Measurements from ENCODE around the gene RASGRF1.

RASGRF1 gene

DNA sequence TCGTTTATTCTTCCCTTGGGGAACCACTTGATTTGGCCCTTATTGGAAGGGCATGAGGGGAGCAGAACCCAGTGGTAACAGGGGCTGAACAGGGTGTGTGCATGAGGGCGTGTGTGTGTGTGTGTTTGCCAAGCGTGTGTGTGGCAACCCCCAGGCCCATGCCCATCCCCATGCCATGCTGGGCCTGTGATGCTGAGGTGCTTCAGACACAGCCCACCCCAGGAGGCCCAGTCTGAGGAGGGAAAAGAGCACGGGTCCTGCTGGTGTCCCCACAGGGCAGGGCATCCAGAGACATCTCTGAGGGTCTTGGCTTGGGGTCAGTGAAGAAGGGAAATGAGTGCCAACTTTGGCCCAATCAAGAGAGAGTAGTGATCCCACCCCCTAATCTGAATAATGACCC is 71.6 kb downstream of the RASGRF1 start:
- no peak for DNase-seq (ENCODE audit: extremely low spot score)
- POLR2A ChIA-PET: no interaction called here
- CTCF ChIA-PET: interaction anchor here (1.4 kb wide), 1 partner anchor 8 kb away, joined by 4 read pairs; no protein-coding TSS in a partner anchor
- no peak for TF ChIP-seq SP1 (IDR thresholded peaks at IDR 0.05)
- TF ChIP-seq FOXM1 (IDR thresholded peaks at IDR 0.05; ENCODE audit: borderline replicate concordance): no peak
- no peak for TF ChIP-seq ZNF384 (IDR thresholded peaks at IDR 0.05)
- TF ChIP-seq FOXK2 (IDR thresholded peaks at IDR 0.05): no peak
- TF ChIP-seq L3MBTL2 (conservative IDR thresholded peaks at IDR 0.05): no peak
- no peak for TF ChIP-seq NFRKB (IDR thresholded peaks at IDR 0.05)
- TF ChIP-seq SUZ12 (IDR thresholded peaks at IDR 0.05): no peak
- no peak for TF ChIP-seq CTBP1 (IDR thresholded peaks at IDR 0.05; ENCODE audit: borderline replicate concordance)
- TF ChIP-seq FOXA1 (IDR thresholded peaks at IDR 0.05): no peak
- TF ChIP-seq LEF1 (IDR thresholded peaks at IDR 0.05; ENCODE audit: borderline replicate concordance): no peak
- TF ChIP-seq, protein P1, sequence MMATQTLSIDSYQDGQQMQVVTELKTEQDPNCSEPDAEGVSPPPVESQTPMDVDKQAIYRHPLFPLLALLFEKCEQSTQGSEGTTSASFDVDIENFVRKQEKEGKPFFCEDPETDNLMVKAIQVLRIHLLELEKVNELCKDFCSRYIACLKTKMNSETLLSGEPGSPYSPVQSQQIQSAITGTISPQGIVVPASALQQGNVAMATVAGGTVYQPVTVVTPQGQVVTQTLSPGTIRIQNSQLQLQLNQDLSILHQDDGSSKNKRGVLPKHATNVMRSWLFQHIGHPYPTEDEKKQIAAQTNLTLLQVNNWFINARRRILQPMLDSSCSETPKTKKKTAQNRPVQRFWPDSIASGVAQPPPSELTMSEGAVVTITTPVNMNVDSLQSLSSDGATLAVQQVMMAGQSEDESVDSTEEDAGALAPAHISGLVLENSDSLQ (IDR thresholded peaks at IDR 0.05): no peak
- no peak for TF ChIP-seq ELF4 (IDR thresholded peaks at IDR 0.05)
- no peak for TF ChIP-seq ARNT (IDR thresholded peaks at IDR 0.05)
- no peak for TF ChIP-seq TARDBP (IDR thresholded peaks at IDR 0.05)
- TF ChIP-seq HDGF (IDR thresholded peaks at IDR 0.05; ENCODE audit: borderline replicate concordance): no peak

GRCh38 chr15:79017953-79018352 is 72.6 kb downstream of the RASGRF1 start:
- TF ChIP-seq SUZ12 (IDR thresholded peaks at IDR 0.05): no peak
- no peak for TF ChIP-seq ARNT (IDR thresholded peaks at IDR 0.05)
- no peak for TF ChIP-seq FOXA1 (IDR thresholded peaks at IDR 0.05)
- TF ChIP-seq CTBP1 (IDR thresholded peaks at IDR 0.05; ENCODE audit: borderline replicate concordance): no peak
- TF ChIP-seq BHLHE40 (IDR thresholded peaks at IDR 0.05; ENCODE audit: borderline replicate concordance): no peak
- no peak for DNase-seq (ENCODE audit: extremely low spot score)
- CTCF ChIA-PET: interaction anchor here (1.4 kb wide), 1 partner anchor 9 kb away, joined by 4 read pairs; no protein-coding TSS in a partner anchor
- POLR2A ChIA-PET: no interaction called here

GRCh38 chr15:79016527-79017170 is 73.9 kb downstream of the RASGRF1 start:
- ChIA-PET POLR2A (no interaction called here), CTCF (interaction anchor here (1.4 kb wide), 1 partner anchor 11 kb away, joined by 5 read pairs; no protein-coding TSS in a partner anchor)
- DNase-seq (ENCODE audit: extremely low spot score): no peak
- TF ChIP-seq SUZ12 (IDR thresholded peaks at IDR 0.05) (no peak), ARNT (IDR thresholded peaks at IDR 0.05) (no peak), LEF1 (IDR thresholded peaks at IDR 0.05; ENCODE audit: borderline replicate concordance) (no peak)

GRCh38 chr15:79015416-79015815 is 75.2 kb downstream of the RASGRF1 start:
- CTCF ChIA-PET: no interaction called here
- no peak for DNase-seq (ENCODE audit: extremely low spot score)
- TF ChIP-seq SUZ12 (IDR thresholded peaks at IDR 0.05): no peak
- TF ChIP-seq HDGF (IDR thresholded peaks at IDR 0.05; ENCODE audit: borderline replicate concordance): no peak
- no peak for TF ChIP-seq FOXK2 (IDR thresholded peaks at IDR 0.05)
- no peak for TF ChIP-seq ELF4 (IDR thresholded peaks at IDR 0.05)
- no peak for TF ChIP-seq TARDBP (IDR thresholded peaks at IDR 0.05)
- no peak for TF ChIP-seq ARNT (IDR thresholded peaks at IDR 0.05)
- no peak for TF ChIP-seq NFRKB (IDR thresholded peaks at IDR 0.05)
- TF ChIP-seq LEF1 (IDR thresholded peaks at IDR 0.05; ENCODE audit: borderline replicate concordance): no peak
- no peak for TF ChIP-seq L3MBTL2 (conservative IDR thresholded peaks at IDR 0.05)
- TF ChIP-seq FOXM1 (IDR thresholded peaks at IDR 0.05; ENCODE audit: borderline replicate concordance): no peak
- TF ChIP-seq SP1 (IDR thresholded peaks at IDR 0.05): no peak
- POLR2A ChIA-PET: no interaction called here

DNA sequence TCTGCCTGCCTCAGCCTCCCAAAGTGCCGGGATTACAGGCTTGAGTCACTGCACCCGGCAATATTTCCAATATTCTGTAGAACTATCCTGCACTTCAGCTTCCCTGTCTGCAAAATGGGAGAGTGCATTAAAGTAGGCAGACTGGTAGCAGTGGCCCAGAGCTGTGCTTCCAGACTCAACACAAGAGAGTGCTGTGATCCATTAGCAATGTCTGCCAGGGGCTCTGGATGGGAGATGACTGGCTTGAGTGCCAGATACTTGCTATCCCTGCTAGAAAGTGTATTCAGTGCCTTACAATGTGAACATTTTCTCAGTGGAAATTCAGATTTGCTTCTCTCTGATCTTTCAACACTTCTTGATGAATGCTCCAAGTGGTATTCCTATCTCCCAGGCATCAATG is 80.3 kb downstream of the RASGRF1 start:
- ChIA-PET CTCF (no interaction called here), POLR2A (no interaction called here)
- TF ChIP-seq SUZ12 (IDR thresholded peaks at IDR 0.05) (no peak), L3MBTL2 (conservative IDR thresholded peaks at IDR 0.05) (no peak), TARDBP (IDR thresholded peaks at IDR 0.05) (no peak), ZNF384 (IDR thresholded peaks at IDR 0.05) (no peak), HDGF (IDR thresholded peaks at IDR 0.05; ENCODE audit: borderline replicate concordance) (no peak), FOXM1 (IDR thresholded peaks at IDR 0.05; ENCODE audit: borderline replicate concordance) (no peak), FOXA1 (IDR thresholded peaks at IDR 0.05) (no peak)
- TF ChIP-seq, protein P1 (IDR thresholded peaks at IDR 0.05): no peak
- no peak for DNase-seq (ENCODE audit: extremely low spot score)

DNA sequence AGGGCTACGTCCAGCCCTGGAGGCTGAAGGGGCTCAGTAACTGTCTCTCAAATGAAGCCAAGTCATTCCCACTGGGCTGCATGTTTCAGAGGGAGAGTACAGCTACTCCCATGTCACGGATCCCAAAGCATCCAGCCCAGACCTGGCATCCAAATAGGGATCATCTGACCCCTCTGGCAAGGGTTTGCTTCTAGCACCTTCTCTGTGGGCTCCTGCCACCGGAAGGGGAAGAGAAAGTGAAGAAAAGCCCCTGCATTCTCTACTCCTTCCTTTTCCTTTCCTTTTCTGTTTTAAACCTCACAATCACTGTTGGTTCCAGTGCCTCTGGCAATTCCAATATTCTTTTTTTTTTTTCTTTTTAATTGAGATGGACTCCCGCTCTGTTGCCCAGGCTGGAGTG is 81.2 kb downstream of the RASGRF1 start:
- DNase-seq (ENCODE audit: extremely low spot score): no peak
- TF ChIP-seq ZNF384 (IDR thresholded peaks at IDR 0.05) (no peak), SP1 (IDR thresholded peaks at IDR 0.05) (no peak), FOXM1 (IDR thresholded peaks at IDR 0.05; ENCODE audit: borderline replicate concordance) (no peak)
- ChIA-PET CTCF (interaction anchor here (0.6 kb wide), 1 partner anchor 94 kb away, joined by 3 read pairs; no protein-coding TSS in a partner anchor), POLR2A (no interaction called here)

GRCh38 chr15:79008659-79009058 is 81.9 kb downstream of the RASGRF1 start:
- DNase-seq (ENCODE audit: extremely low spot score): no peak
- CTCF ChIA-PET: no interaction called here
- TF ChIP-seq NFRKB (IDR thresholded peaks at IDR 0.05) (no peak), SUZ12 (IDR thresholded peaks at IDR 0.05) (no peak), ARNT (IDR thresholded peaks at IDR 0.05) (no peak), FOXM1 (IDR thresholded peaks at IDR 0.05; ENCODE audit: borderline replicate concordance) (no peak)
- POLR2A ChIA-PET: no interaction called here
